HuH-7.5 (cell line): ENCODE results near the gene PLSCR2.
"Not testable (repeated sequence)": the region's sequence is repeated elsewhere in the genome, so short reads cannot be mapped to it uniquely, and the experiment has no call there.

Experiments used
- DNase-seq: peaks from one replicate; pipeline ENCODE4 v3.0.0; 2011; ENCODE audit warnings: low spot score

The PLSCR2 gene, protein sequence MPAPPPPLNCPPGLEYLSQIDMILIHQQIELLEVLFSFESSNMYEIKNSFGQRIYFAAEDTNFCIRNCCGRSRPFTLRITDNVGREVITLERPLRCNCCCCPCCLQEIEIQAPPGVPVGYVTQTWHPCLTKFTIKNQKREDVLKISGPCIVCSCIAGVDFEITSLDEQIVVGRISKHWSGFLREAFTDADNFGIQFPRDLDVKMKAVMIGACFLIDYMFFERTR

DNA sequence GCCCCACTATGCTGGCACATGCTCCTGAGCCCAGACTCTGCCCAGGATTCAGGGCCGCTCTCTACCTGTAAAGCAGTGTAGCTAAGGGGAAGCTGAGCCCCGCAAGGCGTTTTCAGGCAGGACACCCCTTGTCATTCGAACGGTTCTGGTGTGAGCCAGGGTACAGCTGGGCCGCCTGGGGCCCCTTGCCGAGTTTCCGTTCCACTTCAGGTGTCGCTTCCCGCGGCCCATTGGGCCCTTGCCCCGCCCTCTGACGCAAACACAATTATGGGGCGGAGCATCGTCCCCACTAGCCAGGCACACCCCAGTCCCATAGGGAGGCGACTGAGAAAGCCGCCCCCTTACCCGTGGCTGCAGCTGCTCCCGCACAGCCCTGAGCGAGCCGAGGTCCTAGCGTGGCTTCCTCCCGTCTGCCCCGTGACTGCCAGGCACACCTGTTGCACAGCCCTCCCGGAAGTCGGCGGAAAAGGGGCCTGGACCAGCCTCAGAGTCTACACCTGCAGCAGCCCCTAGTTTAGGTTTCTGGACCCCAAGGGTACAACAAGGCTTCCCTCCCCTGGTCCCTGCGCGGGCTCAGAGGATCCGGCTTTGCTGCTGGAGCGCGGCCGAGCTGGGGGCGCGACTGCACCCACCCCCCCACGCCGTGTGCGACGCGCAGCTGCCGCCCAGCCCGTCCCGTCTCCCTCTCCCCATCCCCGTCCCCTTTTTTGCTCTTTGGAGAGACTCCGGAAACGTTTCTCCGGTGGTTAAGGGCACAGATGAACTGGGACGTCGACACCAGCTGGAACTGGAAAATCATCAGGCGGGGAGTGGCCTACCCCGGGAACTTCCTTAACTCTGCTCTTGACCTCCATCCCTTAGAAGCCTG, at the start of gene PLSCR2:
Gene PLSCR2 (minus strand): TSS at position 412 of the 868 bp plus-strand sequence. CDS start 9,657 bp downstream, outside the sequence.
- no peak for DNase-seq

DNA sequence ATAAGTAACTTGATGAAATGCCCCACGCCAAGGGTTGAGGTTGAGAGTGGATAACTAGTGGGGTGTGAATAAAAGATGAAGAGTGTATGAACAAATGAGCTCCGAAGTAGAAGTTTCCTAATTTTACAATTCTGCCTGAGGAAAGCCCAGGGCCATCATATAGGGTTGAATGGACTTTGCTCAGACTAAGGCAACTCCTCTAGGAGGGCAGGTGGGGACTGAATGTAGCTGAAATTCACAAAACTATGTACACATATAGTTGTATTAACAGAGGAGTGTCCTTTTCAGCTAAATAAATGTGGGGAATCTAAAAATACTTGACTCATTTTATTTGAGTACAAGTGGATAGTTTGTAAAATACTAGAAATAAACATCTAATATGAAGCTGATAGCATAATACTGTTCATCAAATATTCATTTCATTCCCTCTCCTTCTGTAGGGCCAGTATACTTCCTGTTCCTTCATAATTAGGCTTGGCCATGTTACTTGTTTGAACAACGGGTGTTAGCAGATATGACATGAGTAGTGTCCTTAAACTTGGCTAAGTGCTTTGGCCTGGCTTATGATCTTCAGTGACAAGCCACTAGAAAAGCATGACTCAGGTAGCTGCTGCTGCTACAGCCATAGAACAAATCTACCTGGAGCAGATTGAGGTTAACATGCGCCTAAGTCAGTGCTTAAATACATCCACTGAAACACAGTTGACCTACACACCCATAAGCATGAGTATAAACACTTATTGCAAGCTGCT, 48.5 kb upstream of the PLSCR2 start:
- no peak for DNase-seq

DNA sequence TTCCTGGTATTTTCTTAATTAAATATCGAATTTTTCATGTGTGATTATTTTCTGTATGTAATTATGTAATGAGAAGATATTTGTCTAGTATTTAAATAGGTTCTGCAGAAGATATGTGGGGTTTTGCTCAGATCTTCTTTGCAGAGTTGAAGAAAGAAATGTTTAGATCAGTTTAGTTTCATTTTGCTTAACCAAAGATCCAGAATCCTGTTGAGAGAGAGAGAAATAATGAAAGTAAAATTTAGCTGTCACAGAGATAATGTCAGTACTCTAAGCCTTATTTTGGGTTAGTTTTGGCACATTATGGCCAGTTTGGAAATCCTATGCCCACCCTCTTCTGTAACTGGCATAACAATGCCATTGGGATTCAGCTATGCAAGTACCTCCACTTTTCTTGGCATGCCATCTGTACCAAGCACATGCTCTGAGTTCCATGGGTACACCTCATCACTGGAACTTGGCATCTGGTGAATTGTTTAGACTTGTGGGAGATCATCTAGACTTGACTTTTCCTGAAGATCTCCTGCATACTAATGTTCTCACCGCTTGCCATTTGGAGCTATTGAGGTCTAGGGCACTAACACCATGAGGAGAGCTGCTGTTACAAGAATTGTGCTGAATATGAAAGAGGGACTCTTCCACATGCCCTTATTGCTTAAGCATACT, 44.2 kb upstream of the PLSCR2 start:
- DNase-seq: no peak

DNA sequence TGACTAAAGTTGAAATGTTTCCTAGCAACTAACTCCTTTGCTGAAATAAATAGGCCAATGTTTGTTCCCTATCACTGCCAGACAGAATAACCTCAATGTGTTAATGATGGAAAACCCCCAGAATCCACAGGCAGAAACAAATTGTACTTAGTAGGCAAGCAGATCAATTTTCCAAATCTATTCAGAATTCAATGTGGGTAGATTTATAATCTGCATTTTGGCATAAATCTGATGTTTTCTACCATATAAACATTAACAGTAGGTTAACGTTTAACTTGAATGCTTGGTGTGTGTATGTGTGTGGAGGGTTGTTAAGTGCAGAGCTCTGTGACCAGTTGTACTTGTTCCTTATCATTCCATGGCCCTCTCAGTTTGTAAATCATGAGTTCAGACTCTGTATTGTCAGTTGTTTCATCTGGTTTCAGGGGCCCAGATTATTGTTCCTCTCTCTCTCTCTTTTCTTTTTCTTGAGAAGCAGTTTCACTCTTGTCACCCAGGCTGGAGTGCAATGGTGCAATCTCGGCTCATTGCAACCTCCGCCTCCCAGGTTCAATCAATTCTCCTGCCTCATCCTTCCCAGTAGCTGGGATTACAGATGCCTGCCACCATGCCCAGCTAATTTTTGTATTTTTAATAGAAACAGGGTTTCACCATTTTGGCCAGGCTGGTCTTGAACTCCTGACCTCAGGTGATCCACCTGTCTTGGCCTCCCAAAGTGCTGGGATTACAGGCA, 42.2 kb upstream of the PLSCR2 start:
- DNase-seq: no peak

DNA sequence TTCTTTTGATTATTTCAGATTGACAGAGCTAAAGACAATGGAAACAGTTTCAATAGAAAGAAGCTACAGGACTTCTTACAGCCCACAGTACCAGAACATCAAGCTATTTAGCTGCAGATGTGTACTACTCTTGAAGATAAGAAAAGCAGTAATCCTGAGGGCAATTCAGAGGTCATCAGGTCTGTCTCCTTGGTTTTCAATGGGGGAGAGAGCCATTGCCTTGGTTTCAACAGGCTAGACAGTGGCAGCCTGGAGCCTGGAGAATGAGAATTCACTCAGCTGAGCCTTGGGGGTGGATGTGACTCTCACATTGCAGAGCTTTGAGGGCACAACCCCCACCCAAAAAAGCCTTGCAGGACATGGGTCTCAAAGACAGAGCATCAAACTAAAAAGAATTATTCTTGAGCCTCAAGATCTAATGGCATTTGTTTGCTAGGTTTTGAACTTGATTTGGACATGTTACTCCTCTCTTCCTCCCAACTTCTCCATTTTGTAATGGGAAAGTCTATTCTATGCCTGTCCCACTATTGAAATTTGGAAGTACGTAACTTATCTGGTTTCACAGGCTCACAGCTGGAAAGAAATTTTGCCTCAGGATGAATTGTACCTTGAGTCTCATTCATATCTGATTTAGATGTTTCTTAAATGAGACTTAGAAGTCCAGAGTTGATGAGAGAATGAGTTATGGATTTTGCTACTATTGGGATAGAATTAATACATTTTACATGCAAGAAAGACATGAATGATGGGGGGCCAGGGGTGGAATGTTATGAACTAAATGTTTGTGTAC, 38.2 kb upstream of the PLSCR2 start:
- DNase-seq: no peak

DNA sequence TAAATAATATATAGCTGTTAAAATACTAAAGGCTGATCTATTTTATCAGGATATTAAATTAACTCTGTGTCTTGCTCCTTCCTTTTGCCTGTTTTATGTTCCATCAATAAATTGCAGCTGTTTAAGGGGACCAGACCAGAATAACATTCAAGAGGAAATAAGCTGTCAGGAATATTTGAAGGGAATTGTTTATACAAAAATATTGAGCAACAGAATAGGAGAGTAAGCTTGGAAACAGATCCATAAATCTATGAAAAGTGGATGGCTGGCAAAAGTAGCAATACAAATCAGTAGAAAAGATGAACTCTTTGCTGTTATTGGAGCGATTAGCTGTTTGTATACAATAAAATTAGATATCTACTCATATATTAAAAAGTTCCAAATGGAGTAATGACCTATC, 36.2 kb upstream of the PLSCR2 start:
- DNase-seq: no peak

DNA sequence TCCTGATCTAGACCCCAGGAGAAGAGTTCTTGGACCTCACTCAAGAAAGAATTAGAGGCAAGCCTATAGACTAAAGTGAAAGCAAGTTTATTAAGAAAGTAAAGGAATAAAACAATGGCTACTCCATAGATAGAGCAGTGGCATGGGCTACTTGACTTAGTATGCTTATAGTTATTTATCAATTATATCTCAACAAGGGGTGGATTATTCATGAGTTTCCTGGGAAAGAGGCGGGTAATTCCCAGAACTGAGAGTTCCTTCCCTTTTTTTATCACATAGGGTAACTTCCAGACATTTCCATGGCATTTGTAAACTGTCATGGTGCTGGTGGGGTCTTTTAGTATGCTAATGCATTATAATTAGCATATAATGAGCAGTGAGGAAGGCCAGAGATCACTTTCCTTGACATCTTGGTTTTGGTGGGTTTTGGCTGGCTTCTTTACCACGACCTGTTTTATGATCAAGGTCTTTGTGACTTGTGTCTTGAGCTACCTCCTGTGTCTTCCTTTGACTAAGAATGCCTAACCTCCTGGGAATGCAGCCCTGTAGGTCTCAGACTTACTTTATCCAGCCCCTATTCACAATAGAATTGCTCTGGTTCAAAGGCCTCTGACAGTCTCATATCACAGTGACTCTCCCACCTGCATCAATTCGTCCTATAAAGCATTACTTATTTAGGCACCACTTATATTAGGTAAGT, 35.3 kb upstream of the PLSCR2 start:
- no peak for DNase-seq

DNA sequence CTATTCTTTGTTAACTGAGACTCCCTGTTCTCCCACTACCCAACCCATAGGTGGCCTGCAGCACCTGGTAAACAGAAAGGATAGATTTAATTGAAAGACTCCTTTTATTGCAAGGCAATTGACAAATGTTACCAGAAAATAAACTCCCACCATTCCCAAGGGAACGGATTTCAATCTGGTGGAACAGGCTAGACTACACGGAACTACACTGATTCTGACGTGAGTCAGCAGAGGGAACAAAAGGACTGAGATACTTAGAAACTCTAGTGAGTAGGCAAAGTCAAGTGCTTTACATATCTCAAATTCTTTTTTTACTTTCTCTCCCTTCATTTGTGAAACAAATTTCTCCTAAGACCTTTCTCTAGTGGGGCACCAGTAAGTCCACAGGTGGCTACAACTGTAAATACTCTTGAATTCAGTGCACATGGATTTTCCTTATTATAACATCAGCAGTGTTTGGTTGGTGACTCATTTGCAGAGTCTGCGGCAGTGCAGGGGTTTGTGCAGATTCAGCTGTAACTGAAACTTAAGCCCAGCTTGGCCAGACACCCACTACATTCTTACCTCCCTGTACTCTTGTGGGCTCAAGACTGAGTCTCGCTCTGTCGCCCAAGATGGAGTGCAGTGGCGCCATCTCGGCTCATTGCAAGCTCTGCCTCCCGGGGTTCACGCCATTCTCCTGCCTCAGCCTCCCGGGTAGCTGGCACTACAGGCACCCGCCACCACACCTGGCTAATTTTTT, 34.3 kb upstream of the PLSCR2 start:
- no peak for DNase-seq

DNA sequence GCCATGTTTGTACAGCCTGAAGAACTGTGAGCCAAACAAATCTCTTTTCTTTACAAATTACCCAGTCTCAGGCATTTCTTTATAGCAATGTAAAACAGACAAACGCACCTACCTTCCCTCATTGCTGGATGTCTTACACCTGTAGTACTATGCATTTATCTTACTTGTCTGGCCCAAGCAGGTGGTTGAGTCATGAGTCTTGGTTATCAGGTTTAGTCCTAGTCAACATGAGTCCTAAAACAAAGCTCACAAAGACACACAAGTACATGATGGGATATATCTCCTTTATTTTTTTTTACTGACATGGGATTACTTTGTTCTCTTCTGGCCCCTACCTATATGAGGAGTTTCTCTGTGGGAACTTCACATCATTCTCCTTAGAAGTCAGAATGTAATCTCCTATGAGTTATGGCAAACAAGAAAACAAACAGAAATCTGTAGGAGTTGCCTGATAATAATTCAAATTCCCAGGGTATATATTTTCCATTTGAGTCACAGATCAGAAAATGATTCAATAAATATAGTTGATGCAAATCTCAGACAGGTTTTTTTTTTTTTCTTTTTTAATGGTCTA, 33.6 kb upstream of the PLSCR2 start:
- no peak for DNase-seq

DNA sequence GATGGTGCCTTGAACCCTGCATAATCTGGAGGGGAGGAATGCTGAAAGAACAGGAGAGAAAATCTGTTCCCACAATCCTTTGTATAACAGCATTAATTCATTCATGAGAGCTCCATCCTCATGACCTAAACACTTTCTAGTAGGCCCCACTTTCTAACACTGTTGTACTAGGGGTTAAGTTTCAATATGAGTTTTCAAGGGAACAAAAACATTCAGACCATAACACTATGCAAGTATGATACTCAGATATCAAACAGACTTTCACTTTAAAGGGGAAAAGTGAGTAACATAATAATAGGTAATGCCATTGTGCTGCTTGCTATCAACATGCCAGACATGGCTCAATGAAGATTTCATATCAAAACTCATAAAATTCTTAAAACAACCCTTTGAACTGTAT, 32.4 kb upstream of the PLSCR2 start:
- no peak for DNase-seq

DNA sequence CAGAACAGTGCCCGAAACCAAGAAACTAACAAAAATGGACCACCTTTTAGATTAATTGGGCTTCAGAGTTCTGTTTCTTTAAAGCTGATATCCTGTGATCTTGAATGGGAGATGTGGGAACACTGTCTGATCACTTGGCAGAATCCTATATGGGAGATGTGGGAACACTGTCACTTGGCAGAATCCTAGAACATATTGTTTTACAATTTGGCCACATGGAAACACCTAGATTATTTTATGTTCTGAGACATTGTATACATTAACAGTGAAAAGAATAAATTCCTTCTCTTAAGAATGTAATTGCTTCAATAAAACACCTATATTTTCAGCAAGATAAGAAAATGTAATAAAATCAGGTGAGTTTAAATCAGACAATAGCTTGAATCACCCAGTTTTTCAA, 30.3 kb upstream of the PLSCR2 start:
- DNase-seq: no peak

DNA sequence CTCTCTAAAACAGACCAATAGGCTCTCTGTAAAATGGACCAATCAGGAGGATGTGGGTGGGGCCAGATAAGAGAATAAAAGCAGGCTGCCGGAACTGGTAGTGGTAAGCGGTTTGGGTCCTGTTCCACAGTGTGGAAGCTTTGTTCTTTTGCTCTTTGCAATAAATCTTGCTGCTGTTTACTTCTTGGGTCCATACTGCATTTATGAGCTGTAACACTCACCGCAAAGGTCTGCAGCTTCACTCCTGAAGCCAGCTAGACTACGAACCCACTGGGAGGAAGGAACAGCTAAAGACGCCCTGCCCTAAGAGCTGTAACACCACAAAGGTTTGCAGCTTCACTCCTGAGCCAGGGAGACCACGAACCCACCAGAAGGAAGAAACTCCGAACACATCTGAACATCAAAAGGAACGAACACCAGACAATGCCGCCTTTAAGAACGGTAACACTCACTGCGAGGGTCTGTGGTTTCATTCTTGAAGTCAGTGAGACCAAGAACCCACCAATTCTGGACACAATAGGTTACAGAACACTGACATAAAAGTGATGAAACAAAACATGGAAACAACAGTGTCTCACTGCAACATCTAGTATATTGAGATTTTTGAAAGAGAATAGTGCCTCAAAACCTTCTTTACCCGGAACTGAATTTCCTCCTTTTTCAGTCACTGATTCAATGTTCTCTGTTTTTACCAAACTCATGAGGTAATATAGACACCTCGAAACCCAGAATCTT, 28.8 kb upstream of the PLSCR2 start:
- no peak for DNase-seq

DNA sequence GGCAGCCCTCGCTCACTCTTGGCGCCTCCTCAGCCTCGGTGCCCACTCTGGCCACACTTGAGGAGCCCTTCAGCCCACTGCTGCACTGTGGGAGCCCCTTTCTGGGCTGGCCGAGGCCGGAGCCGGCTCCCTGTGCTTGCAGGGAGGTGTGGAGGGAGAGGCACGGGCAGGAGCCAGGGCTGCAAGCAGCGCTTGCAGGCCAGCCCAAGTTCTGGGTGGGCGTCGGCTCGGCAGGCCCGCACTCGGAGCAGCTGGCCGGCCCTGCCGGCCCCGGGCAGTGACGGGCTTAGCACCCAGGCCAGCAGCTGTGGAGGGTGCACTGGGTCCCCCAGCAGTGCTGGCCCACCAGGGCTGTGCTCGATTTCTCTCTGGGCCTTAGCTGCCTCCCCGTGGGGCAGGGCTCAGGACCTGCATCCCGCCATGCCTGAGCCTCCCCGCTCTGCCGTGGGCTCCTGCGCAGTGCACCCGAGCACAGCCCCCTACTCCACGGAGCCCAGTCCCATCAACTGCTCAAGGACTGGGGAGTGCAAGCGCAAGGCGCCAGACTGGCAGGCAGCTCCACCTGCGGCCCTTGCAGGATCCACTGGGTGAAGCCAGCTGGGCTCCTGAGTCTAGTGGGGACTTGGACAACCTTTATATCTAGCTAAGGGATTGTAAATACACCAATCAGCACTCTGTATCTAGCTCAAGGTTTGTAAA, 27.9 kb upstream of the PLSCR2 start:
- DNase-seq: not testable (repeated sequence)

DNA sequence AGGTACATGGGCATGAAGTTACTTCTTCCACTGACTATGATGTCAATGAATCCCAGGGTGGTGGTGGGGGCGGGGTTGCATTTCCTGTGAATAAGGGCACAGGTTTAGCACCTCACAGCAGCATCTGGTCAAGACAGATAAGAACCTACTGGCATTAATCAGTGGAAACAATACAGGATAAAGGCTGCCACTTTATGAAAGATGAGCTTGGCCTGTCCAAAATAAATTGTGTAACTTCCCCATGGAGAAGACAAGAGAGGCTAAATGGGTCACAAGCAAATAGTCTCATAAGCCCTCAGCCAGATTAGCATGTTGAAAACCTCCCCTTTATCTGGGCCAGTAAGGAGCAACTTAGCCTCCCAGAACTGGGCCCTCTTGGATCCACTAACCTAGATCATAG, 27.4 kb upstream of the PLSCR2 start:
- DNase-seq: no peak

DNA sequence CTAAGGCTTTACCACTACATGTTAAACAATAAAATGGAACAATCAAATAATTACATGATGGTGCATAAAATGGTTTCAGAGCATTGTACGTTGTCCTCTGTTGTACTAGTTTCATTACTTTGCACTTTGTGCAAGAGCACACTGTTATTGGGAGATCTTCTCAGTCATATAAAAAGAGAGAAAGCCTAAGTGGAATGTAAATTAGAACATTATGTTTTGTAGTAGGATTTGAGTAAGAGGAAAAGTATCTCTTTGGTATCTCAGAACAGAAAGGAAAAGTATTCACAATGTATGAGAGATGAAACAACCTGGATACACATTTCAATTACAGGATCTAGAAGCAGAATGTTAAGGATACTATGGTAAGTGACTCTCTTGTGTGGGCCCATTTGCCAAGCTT, 26.9 kb upstream of the PLSCR2 start:
- DNase-seq: no peak

DNA sequence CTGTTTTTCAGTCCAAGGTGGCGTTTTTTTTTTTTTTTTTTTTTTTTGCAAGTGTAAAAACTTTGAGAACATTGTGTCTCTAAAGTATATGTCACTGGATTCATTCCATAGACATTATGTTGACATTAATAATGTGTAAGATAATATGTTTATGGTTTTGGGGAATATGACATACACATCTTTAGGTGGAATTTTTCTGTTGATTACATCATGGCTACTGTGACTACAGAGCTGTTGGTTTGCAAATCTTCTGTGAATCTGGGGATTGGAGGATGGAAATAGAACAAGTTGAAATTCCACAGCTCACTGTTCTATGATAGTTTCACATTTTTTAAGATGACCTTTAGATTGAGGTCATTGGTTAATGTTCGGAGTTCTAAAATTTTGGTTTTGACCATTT, 24.4 kb upstream of the PLSCR2 start:
- no peak for DNase-seq

DNA sequence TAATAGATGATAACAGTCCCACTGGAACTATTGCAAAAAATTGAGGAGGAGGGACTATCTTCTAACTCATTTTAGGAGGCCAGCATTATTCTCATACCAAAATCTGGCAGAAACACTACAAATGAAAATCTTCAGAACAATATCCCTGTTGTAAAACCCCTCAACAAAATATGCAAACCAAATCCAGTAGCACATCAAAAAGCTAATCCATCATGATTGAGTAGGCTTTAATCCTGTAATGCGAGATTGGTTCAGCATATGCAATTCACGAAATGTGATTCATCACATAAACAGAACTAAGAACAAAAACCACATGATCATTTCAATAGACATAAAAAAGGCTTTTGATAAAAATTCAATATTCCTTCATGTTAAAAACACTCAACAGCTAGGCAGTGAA, 23.9 kb upstream of the PLSCR2 start:
- DNase-seq: no peak

DNA sequence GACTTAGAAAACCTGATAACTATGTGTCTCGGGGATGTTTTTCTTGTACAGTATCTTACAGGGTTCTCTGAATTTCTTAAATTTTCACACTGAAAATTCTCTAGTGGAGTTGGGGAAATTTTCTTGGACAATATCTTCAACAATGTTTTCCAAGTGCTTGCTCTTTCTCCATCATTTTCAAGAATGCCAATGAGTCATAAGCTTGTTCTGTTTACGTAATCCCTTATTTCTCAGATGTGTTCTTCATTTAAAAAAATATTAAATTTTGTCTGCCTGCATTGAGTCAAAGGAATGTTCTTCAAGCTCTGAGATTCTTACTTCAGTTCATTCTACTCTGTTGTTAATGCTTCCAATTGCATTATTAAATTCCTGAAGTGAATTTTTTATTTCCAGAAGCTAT, 21.9 kb upstream of the PLSCR2 start:
- DNase-seq: no peak
